Stimulated activated CD4-positive, alpha-beta T cell treated with anti-CD3 and anti-CD28 coated beads, Interleukin-15, amount 100 ng/mL, for 48 hours (primary cell): ENCODE measurements around the gene PLEKHA7.

Experiments used
- DNase-seq, 2 donors: peaks; one replicate each; pipeline ENCODE4 v3.0.0-alpha.2; 2020; ENCODE audit warnings: low read depth in 2 of 2

The PLEKHA7 gene

GRCh38 chr11:16811136-16812020 lies 202.8 kb downstream of the PLEKHA7 start:
- DNase-seq: no peak

GRCh38 chr11:16809886-16810668 lies 204.1 kb downstream of the PLEKHA7 start:
- DNase-seq: no peak

GRCh38 chr11:16807306-16807705 lies 206.9 kb downstream of the PLEKHA7 start:
- DNase-seq: no peak

- no peak for DNase-seq
These were observed 207.4 kb downstream of the PLEKHA7 start for GRCh38 chr11:16806791-16807190.

GRCh38 chr11:16805938-16806337 lies 208.3 kb downstream of the PLEKHA7 start:
- no peak for DNase-seq

GRCh38 chr11:16804104-16804947 lies 209.9 kb downstream of the PLEKHA7 start:
- no peak for DNase-seq

GRCh38 chr11:16801288-16801980 lies 212.8 kb downstream of the PLEKHA7 start:
- no peak for DNase-seq

GRCh38 chr11:16800382-16800781 lies 213.8 kb downstream of the PLEKHA7 start:
- DNase-seq: no peak

GRCh38 chr11:16799890-16800289 lies 214.3 kb downstream of the PLEKHA7 start:
- no peak for DNase-seq

GRCh38 chr11:16799221-16799620 lies 215.0 kb downstream of the PLEKHA7 start:
- DNase-seq: no peak

- no peak for DNase-seq
These were observed 216.4 kb downstream of the PLEKHA7 start for GRCh38 chr11:16797776-16798175.

GRCh38 chr11:16796311-16796710 lies 217.9 kb downstream of the PLEKHA7 start:
- no peak for DNase-seq

- DNase-seq: no peak
These were observed 219.1 kb downstream of the PLEKHA7 start for GRCh38 chr11:16795146-16795545.

GRCh38 chr11:16794047-16794818 lies 220.0 kb downstream of the PLEKHA7 start:
- DNase-seq: no peak

GRCh38 chr11:16793511-16793910 lies 220.7 kb downstream of the PLEKHA7 start:
- no peak for DNase-seq

- DNase-seq: no peak
These were observed 221.2 kb downstream of the PLEKHA7 start for GRCh38 chr11:16793009-16793408.

GRCh38 chr11:16792426-16792825 lies 221.8 kb downstream of the PLEKHA7 start:
- DNase-seq: no peak

GRCh38 chr11:16791191-16791961 lies 222.8 kb downstream of the PLEKHA7 start:
- DNase-seq: no peak

GRCh38 chr11:16790486-16791190 lies 223.6 kb downstream of the PLEKHA7 start:
- DNase-seq: no peak
